ENCODE results near the gene ETV2. TPM values are rescaled to one million over a fixed set of nuclear protein-coding genes. Genes with fewer than 3 reads are reported as not detected.

Gene ETV2
- total RNA-seq, 2 donors from 2014 or later = 1.2 to 6.6 TPM

DNA sequence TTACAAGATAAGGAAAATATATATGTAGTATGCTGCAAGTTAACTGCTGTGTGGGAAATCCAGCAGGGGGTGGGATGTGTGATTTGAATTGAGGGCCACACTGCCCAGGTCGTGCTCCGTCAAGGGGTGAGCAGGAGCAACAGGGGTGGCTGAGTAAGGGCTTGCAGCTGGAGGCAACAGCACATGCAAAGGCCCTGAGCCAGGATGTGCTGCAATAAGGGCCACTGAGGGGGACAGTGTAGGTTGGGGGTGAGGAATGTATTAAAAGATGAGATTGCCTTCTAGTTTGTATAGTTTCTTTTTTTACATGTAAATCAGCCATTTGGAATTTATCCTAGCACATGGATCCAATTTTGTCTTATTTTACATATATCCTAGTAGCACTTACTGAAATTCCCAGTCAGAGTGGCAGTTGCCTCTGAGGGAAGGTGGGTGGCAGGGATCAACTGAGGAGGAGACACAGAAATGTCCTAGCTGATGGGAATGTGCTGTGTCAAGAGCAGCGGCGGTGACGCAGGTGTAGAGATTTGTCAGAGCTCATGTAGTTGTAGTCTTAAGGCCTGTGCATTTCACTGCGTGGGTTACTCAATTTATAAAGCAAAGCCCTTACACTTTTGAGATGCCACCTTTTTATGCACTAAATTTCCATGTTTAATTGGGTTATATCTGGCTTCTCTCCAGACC lies 18.1 kb upstream of the ETV2 start:
- intact Hi-C loops (cut with DNase I) = no loop called here
- H3K4me1 ChIP-seq (replicated peaks) = no peaks in the 10 kb centered on the region
- no peak for DNase-seq (ENCODE audit: low spot score)
- no peaks in the 10 kb centered on the region for H3K9me3 ChIP-seq
- no peak overlapping the region for H3K4me3 ChIP-seq
- H3K27ac ChIP-seq = no peak overlapping the region
- no peaks in the 10 kb centered on the region for H3K27me3 ChIP-seq (replicated peaks; ENCODE audit: insufficient read depth)
- no peaks in the 10 kb centered on the region for H3K36me3 ChIP-seq
- 91% methylated on average over 6 of the region's 6 CpGs for WGBS
- TF ChIP-seq, protein P1, sequence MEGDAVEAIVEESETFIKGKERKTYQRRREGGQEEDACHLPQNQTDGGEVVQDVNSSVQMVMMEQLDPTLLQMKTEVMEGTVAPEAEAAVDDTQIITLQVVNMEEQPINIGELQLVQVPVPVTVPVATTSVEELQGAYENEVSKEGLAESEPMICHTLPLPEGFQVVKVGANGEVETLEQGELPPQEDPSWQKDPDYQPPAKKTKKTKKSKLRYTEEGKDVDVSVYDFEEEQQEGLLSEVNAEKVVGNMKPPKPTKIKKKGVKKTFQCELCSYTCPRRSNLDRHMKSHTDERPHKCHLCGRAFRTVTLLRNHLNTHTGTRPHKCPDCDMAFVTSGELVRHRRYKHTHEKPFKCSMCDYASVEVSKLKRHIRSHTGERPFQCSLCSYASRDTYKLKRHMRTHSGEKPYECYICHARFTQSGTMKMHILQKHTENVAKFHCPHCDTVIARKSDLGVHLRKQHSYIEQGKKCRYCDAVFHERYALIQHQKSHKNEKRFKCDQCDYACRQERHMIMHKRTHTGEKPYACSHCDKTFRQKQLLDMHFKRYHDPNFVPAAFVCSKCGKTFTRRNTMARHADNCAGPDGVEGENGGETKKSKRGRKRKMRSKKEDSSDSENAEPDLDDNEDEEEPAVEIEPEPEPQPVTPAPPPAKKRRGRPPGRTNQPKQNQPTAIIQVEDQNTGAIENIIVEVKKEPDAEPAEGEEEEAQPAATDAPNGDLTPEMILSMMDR (IDR thresholded peaks at IDR 0.05) = no peak
- no peak for TF ChIP-seq POLR2A (IDR thresholded peaks at IDR 0.05)
- TF ChIP-seq POLR2AphosphoS5 (IDR thresholded peaks at IDR 0.05) = no peak

DNA sequence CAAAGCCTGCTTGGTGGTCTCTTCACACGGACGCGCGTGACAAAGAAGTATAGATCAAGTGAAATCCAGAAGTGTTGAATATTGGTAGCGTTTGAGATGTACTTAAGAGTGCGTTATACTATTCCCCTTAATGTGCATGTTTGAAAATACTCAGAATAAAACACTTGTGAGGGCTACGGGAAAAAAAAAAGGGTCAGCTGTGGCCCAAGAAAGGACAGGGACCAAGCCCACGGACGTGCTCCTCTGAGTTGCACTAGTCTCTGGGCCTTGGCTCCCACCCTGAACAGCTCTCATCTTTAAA lies 13.3 kb upstream of the ETV2 start:
- Histone ChIP-seq H3K27me3 (replicated peaks; ENCODE audit: insufficient read depth) (no peaks in the 10 kb centered on the region), H3K9me3 (no peaks in the 10 kb centered on the region), H3K36me3 (peaks cover 6 to 19% of the 10 kb centered on the region in 2 donors), H3K4me1 (replicated peaks) (no peaks in the 10 kb centered on the region), H3K27ac (peak overlapping the region; percentile 88), H3K4me3 (peak overlapping the region; percentile 98 to 99)
- intact Hi-C loops (cut with DNase I) = loop anchor here (5.0 kb wide), 1 partner anchor 81 kb away; the partner anchor contains the start of gene TMEM147
- 2% methylated on average over 9 of the region's 9 CpGs for whole genome bisulfite sequencing
- no peak for DNase-seq (ENCODE audit: low spot score)
- TF ChIP-seq POLR2AphosphoS5 (IDR thresholded peaks at IDR 0.05) (no peak), POLR2A (IDR thresholded peaks at IDR 0.05) (no peak)

DNA sequence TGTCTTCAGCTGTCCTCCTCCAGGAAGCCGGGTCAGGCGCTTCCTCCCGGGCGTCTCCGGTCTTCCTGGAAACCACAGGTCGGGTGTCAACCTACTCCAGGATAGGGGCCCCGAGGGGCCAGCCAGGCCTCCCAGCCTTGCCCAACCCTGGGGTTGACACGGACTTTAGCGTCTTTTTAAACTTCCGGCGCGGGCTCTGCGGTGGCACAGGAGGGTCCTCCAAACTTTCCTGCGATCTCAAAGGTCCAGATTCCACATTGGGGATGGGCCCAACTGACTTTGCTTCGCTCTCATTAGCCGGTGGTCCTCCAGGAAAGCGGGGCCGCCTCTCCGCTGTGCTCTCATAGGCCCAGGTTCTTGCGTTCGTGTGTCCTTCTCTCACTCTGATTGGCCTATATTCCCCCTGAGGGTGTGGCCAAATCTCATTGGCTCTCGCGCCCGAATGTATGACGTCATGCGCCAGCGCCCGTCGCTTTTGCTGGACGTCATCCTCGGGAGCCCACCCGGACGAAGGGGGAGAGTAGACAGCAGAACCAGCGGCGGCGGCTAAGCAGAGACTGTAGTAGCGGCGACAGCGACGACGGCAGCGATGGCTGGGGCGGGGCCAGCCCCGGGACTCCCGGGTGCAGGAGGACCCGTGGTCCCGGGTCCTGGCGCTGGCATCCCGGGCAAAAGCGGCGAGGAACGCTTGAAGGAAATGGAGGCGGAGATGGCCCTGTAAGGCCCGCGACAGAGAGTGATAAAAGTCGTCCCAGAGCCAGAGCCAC lies 12.8 kb upstream of the ETV2 start, which contains the start of gene RBM42:
TSS of gene RBM42 (plus strand) at position 472 of the 767 bp plus-strand sequence. CDS start at position 590, 118 bp downstream.
- TF ChIP-seq POLR2A (IDR thresholded peaks at IDR 0.05) = peak; percentile 43
- peak; percentile 99 for TF ChIP-seq POLR2AphosphoS5 (IDR thresholded peaks at IDR 0.05)
- TF ChIP-seq, protein P1 (IDR thresholded peaks at IDR 0.05) = peak in 1 of 4 experiments; percentile 41
- under 1% methylated on average over 49 of the region's 56 CpGs for WGBS
- Histone ChIP-seq H3K36me3 (peaks cover 11 to 24% of the 10 kb centered on the region in 2 donors), H3K4me3 (peak within 1 kb of the TSS; percentile 98 to 99), H3K9me3 (no peaks in the 10 kb centered on the region), H3K27me3 (replicated peaks; ENCODE audit: insufficient read depth) (no peaks in the 10 kb centered on the region), H3K27ac (peak within 1 kb of the TSS; percentile 88), H3K4me1 (replicated peaks) (no peaks in the 10 kb centered on the region)
- intact Hi-C loops (cut with DNase I) = loop anchor here (5.0 kb wide), 1 partner anchor 81 kb away; the partner anchor contains the start of gene TMEM147
- DNase-seq (ENCODE audit: low spot score) = peak; percentile 96

DNA sequence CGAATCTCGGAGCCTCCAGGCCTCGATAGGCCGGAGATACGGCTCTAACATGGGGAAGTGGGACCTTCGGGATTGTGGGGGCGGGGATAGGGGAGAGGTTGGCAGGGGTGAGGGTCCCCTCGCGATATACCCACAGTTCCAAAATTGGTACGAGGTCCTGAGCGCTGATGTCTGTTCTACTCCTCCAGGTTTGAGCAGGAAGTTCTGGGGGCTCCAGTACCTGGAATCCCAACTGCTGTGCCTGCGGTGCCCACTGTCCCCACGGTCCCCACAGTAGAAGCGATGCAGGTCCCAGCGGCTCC lies 12.3 kb upstream of the ETV2 start:
- intact Hi-C loops (cut with DNase I) = loop anchor here (5.0 kb wide), 1 partner anchor 82 kb away; the partner anchor contains the start of gene TMEM147
- Histone ChIP-seq H3K9me3 (no peaks in the 10 kb centered on the region), H3K27me3 (replicated peaks; ENCODE audit: insufficient read depth) (no peaks in the 10 kb centered on the region), H3K36me3 (peaks cover 11 to 28% of the 10 kb centered on the region in 2 donors), H3K4me1 (replicated peaks) (no peaks in the 10 kb centered on the region), H3K27ac (peak overlapping the region; percentile 88), H3K4me3 (peak overlapping the region; percentile 98 to 99)
- 10% methylated on average over 15 of the region's 15 CpGs for WGBS
- DNase-seq (ENCODE audit: low spot score) = no peak
- TF ChIP-seq POLR2A (IDR thresholded peaks at IDR 0.05) (no peak), POLR2AphosphoS5 (IDR thresholded peaks at IDR 0.05) (no peak)
- TF ChIP-seq, protein P1 (IDR thresholded peaks at IDR 0.05) = no peak

- no peaks in the 10 kb centered on the region for H3K9me3 ChIP-seq
- no peaks in the 10 kb centered on the region for H3K4me1 ChIP-seq (replicated peaks)
- DNase-seq (ENCODE audit: low spot score) = no peak
- no peak overlapping the region for H3K27ac ChIP-seq
- peaks cover 11 to 38% of the 10 kb centered on the region in 2 donors for H3K36me3 ChIP-seq
- H3K4me3 ChIP-seq = no peak overlapping the region
- H3K27me3 ChIP-seq (replicated peaks; ENCODE audit: insufficient read depth) = no peaks in the 10 kb centered on the region
- 89% methylated on average over 29 of the region's 29 CpGs for WGBS
- TF ChIP-seq, protein P1 (IDR thresholded peaks at IDR 0.05) = no peak
- TF ChIP-seq POLR2A (IDR thresholded peaks at IDR 0.05) = no peak
- no peak for TF ChIP-seq POLR2AphosphoS5 (IDR thresholded peaks at IDR 0.05)
- intact Hi-C loops (cut with DNase I) = no loop called here
Observed at GRCh38 chr19:35633727-35634440, 7.7 kb upstream of the ETV2 start.
